GM18507 (cell line): ENCODE measurements around the gene ERICH2.

Experiments
- DNase-seq: peaks from one replicate; pipeline ENCODE4 v3.0.0; 2011; ENCODE audit warnings: low read depth; ENCODE audit not compliant: insufficient read length; ENCODE audit errors: extremely low spot score
- FAIRE-seq: peaks from 2 replicates; lab custom pipeline; 2011; peaks lifted over from hg19 to GRCh38; lab: Jason Lieb, UNC

Gene ERICH2

DNA sequence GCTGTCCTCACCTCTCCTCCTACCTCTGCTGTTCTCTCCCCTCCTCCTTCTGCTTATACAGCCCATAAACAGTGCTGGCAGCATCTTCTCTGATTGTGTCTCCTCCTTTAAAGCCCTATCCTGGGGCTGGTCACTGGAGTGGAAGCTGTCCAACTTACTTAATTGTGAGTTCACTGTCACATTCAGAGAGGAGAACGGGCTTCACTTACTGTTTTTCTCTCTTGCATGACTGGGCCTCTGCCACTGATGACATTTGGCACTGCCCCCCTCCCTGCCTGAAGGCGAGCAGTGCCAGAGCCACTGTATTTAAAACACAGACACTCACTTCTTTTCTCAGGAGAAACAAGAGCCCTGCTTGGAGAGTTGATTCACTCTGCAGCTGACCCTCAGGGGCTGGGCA, 58.9 kb downstream of the ERICH2 start:
- DNase-seq (no peak), FAIRE-seq (no peak)

- DNase-seq: no peak
- FAIRE-seq: no peak
Measured at GRCh38 chr2:170830166-170830565, 60.0 kb downstream of the ERICH2 start.

DNA sequence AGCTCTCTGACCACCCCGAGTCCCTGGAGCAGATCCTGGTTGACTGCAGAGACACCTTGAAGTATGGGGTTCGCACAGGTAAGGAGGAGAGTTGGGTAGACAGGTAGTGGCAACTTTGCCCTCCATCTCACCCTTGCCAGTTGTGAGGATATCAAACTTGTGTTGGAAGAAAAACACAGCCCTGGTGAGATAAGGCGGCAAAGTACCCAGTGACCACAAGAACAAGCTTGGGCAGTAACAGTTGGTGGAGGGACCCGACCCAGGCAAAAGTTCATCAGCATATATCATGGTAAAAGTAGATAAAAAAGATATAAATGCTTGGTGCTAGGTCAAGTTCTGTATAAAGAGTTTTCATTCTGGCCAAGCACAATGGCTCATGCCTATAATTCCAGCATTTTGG, 60.9 kb downstream of the ERICH2 start:
- FAIRE-seq: no peak
- no peak for DNase-seq

- no peak for DNase-seq
- FAIRE-seq: no peak
Measured at GRCh38 chr2:170836027-170836426, 65.8 kb downstream of the ERICH2 start.

- DNase-seq: no peak
- FAIRE-seq: no peak
Measured at GRCh38 chr2:170840717-170841210, 70.6 kb downstream of the ERICH2 start.

- no peak for FAIRE-seq
- DNase-seq: no peak
Measured at GRCh38 chr2:170842785-170843184, 72.6 kb downstream of the ERICH2 start.

DNA sequence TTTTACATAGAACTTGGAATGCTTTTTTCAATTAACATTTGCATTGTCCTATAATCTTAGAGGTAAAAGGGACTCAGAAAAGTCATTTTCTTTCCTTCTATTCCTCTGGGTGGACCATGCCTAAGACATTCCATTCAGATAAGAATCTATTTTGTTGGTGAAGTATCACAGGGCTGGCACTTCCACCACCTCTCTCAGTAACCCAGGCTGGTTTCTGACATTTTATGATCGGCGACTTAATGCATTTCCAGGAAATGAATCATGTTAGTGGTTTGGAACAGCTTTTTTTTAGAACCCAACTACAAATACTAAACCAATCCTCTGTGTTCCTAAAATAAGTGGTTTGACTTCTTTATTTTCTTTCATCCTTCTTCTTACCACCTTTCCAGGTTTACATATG, 73.5 kb downstream of the ERICH2 start:
- DNase-seq (no peak), FAIRE-seq (no peak)

- DNase-seq (no peak), FAIRE-seq (no peak)
Measured at GRCh38 chr2:170845343-170845742, 75.2 kb downstream of the ERICH2 start.

DNA sequence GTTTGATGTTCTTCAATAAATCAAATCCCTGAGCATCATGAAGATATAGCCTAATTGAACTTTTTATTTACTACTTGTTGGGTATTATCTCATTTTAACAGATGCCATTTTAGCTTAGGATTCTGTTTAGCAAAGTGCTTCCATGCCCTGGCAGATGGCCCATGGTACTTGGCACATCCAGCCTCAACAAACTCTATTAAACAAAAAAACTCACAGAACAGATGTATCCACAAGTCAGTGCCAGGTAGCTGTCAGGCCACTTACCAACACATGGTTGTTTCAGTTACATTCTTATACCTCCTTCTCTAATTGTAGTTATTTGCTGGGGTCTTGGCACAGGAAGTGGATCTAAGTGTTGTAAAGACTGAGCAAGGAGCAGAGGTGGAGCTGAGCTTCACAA, 76.1 kb downstream of the ERICH2 start:
- FAIRE-seq (no peak), DNase-seq (no peak)

GRCh38 chr2:170847716-170848115, 77.5 kb downstream of the ERICH2 start:
- DNase-seq (no peak), FAIRE-seq (no peak)
